ENCODE measurements around the gene ZNF607. TPM values are rescaled to one million over a fixed set of nuclear protein-coding genes. Genes with fewer than 3 reads are reported as not detected.
A peak's percentile ranks its signal among the peaks of the same experiment; 100 is the strongest.

The ZNF607 gene
- total RNA-seq, 1 donor from 2014 or later, result 19.6 TPM

GRCh38 chr19:37698216-37698615 is 21.3 kb downstream of the ZNF607 start:
- Histone ChIP-seq H3K4me3 (no peak overlapping the region), H3F3A (ENCODE audit: low read depth) (no peaks in the 10 kb centered on the region), H3K4me1 (no peaks in the 10 kb centered on the region), H3K9me3 (ENCODE audit: low read depth) (no peaks in the 10 kb centered on the region), H3K79me2 (ENCODE audit: low read depth) (no peaks in the 10 kb centered on the region), H3K36me3 (peaks cover 28% of the 10 kb centered on the region), H3K4me2 (no peak overlapping the region), H4K20me1 (ENCODE audit: low read depth) (no peaks in the 10 kb centered on the region), H3K27me3 (no peaks in the 10 kb centered on the region), H3K27ac (no peak overlapping the region), H2AFZ (replicated peaks) (no peak overlapping the region), H3K9ac (no peak overlapping the region)
- Mint-ChIP-seq H3K27ac (no peak overlapping the region), H3K4me1 (no peaks in the 10 kb centered on the region), H3K9me3 (peaks cover 54% of the 10 kb centered on the region), H3K27me3 (ENCODE audit: insufficient read depth, low read depth) (peaks cover 7% of the 10 kb centered on the region), H3K36me3 (peaks cover 61% of the 10 kb centered on the region), H3K4me3 (no peak overlapping the region)
- TF ChIP-seq EZH2phosphoT487 (IDR thresholded peaks at IDR 0.05), result no peak
- no peak for TF ChIP-seq EZH2 (IDR thresholded peaks at IDR 0.05)
- TF ChIP-seq CTCF (IDR thresholded peaks at IDR 0.05), result no peak
- DNase-seq (ENCODE audit: low spot score), result no peak

- no peak for DNase-seq (ENCODE audit: low spot score)
- Mint-ChIP-seq H3K36me3 (peaks cover 40% of the 10 kb centered on the region), H3K27me3 (ENCODE audit: insufficient read depth, low read depth) (peaks cover 7% of the 10 kb centered on the region), H3K4me1 (no peaks in the 10 kb centered on the region), H3K4me3 (no peak overlapping the region), H3K9me3 (peaks cover 45% of the 10 kb centered on the region), H3K27ac (no peak overlapping the region)
- Histone ChIP-seq H3K27me3 (no peaks in the 10 kb centered on the region), H3K9me3 (ENCODE audit: low read depth) (no peaks in the 10 kb centered on the region), H3K4me2 (no peak overlapping the region), H3F3A (ENCODE audit: low read depth) (no peaks in the 10 kb centered on the region), H3K4me3 (no peak overlapping the region), H3K79me2 (ENCODE audit: low read depth) (no peaks in the 10 kb centered on the region), H3K36me3 (peaks cover 16% of the 10 kb centered on the region), H3K4me1 (no peaks in the 10 kb centered on the region), H4K20me1 (ENCODE audit: low read depth) (no peaks in the 10 kb centered on the region), H3K27ac (no peak overlapping the region), H3K9ac (no peak overlapping the region), H2AFZ (replicated peaks) (no peak overlapping the region)
- TF ChIP-seq EZH2phosphoT487 (IDR thresholded peaks at IDR 0.05) (no peak), EZH2 (IDR thresholded peaks at IDR 0.05) (no peak), CTCF (IDR thresholded peaks at IDR 0.05) (no peak)
Observed at GRCh38 chr19:37695144-37695899, 24.2 kb downstream of the ZNF607 start.

- DNase-seq (ENCODE audit: low spot score), result no peak
- Mint-ChIP-seq H3K27me3 (ENCODE audit: insufficient read depth, low read depth) (peaks cover 7% of the 10 kb centered on the region), H3K4me1 (no peaks in the 10 kb centered on the region), H3K27ac (no peak overlapping the region), H3K4me3 (peak overlapping the region; percentile 88), H3K9me3 (peaks cover 36% of the 10 kb centered on the region), H3K36me3 (peaks cover 21% of the 10 kb centered on the region)
- no peaks in the 10 kb centered on the region for H4K20me1 ChIP-seq (ENCODE audit: low read depth)
- no peaks in the 10 kb centered on the region for H3K4me1 ChIP-seq
- no peak overlapping the region for H3K27ac ChIP-seq
- TF ChIP-seq CTCF (IDR thresholded peaks at IDR 0.05) (no peak), EZH2 (IDR thresholded peaks at IDR 0.05) (no peak), EZH2phosphoT487 (IDR thresholded peaks at IDR 0.05) (no peak)
- H3K36me3 ChIP-seq, result no peaks in the 10 kb centered on the region
- no peaks in the 10 kb centered on the region for H3K9me3 ChIP-seq (ENCODE audit: low read depth)
- no peak overlapping the region for H3K9ac ChIP-seq
- H3K4me3 ChIP-seq, result no peak overlapping the region
- no peaks in the 10 kb centered on the region for H3K27me3 ChIP-seq
- H3K79me2 ChIP-seq (ENCODE audit: low read depth), result no peaks in the 10 kb centered on the region
- H2AFZ ChIP-seq (replicated peaks), result no peak overlapping the region
- H3K4me2 ChIP-seq, result no peak overlapping the region
- H3F3A ChIP-seq (ENCODE audit: low read depth), result no peaks in the 10 kb centered on the region
Observed at GRCh38 chr19:37692956-37693620, 26.5 kb downstream of the ZNF607 start.
